Mucosa of gallbladder (tissue), 1 donor: ENCODE data around the gene LEPR. TPM values are rescaled to one million over a fixed set of nuclear protein-coding genes. Genes with fewer than 3 reads are reported as not detected.
"Not testable (repeated sequence)": the region's sequence is repeated elsewhere in the genome, so short reads cannot be mapped to it uniquely, and the experiment has no call there.

Experiments
- DNase-seq: peaks from one replicate; pipeline ENCODE4 v3.0.0-alpha.2; 2020; ENCODE audit warnings: low spot score
- total RNA-seq: library from RNA; stranded (reverse); gene quantifications from one replicate; pipeline ENCODE4 v1.2.1, GENCODE V29; 2021
- donor health status: DM: no; HTN: no; CAD: no.

Gene LEPR
- total RNA-seq: 13.1 TPM

DNA sequence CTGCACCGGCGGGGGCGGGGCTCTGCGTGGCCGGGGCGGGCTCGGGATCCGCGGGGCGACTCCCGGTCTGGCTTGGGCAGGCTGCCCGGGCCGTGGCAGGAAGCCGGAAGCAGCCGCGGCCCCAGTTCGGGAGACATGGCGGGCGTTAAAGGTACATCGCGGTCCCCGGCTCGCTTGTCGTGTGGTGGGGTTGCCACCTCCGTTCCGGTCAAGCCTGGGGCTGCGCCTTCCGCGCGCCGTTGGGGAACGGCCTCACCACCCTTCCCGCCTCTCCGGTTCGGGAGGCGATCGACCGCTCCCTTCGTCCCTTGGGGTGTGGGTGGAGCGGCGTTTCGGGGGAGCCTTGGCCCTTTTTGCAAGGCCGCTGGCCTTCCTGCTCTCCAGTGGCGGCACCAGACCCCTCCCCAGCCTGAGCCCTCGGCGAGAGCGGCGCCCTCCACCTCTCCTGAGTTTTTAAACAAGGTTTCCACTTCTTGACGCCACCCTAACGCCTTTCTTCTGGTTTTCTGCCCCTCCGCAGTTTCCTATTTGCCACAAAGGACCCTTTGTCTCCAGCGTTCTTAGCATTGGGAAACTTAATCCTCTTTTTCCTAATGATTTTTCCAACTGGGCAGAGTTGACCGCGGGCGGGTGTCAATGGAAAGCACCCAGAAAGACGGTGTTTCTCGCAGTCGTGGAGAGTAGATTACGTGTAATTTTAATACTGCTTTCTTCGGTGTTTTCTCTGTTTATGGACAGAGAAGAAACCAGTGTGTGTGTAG is at the start of gene LEPR, which contains the start of gene LEPROT:
Gene LEPR (plus strand): TSS at position 79 of the 761 bp plus-strand sequence. CDS start 144,898 bp downstream, outside the sequence.
Gene LEPROT (plus strand): TSS at position 79 of the 761 bp plus-strand sequence. CDS start 57 bp downstream, at position 136.
- DNase-seq: no peak

DNA sequence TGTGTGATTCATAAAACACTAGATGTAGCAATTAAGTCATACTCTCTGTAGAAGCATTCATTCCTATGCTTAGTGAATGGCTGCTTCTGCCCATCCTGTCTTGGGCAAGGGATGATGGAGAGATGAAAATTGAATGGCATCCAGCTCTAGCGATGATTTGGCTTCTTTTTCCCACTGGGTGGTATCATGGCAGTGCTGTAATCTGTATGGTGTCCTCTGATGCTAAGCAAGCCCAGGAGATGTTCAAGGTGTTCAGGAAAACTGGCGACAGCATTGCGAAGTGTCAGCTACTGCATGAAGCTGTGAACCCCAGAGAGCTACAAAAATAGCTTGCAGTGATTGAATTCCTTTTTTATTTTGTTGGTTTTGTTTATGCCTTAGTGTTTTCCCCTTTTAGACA is 48.9 kb upstream of the LEPR start:
- no peak for DNase-seq

- no peak for DNase-seq
These were observed 47.9 kb upstream of the LEPR start for GRCh38 chr1:65372557-65372956.

DNA sequence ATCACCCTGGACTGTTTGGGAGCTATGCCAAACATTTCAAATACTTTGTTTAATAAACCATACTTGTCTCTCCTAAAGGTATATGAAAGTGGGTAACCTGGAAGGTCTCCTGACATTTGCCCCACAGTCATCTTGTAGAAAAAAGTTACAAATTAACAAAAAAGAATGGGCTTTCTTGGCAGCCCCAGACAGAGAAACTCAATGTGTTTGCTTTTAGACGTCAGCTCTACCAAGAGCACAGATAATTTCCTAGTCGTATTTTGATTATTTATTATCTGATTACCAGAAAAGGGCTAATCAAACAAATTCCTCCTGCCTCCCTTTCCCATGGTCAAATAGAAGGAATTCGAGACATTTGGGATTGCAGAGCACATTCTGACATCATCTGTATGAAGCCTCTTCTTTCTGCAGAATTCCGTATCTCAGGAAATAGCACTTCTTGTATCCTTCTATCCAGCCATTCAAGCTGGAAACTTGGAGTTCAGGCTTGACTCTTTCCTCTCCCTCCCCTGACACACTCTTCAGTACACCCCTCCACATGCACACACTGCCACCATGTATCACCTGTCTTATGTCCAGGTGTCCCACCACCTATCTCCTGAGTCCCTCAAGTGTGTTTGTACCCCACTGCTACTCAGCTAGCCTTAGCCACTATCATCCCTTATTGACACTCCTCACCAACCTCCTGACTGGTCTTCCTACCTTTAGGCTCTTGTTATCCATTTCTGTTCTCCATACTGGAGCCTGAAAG is 42.8 kb upstream of the LEPR start:
- no peak for DNase-seq

- no peak for DNase-seq
These were observed 42.1 kb upstream of the LEPR start for GRCh38 chr1:65378247-65378946.

- DNase-seq: not testable (repeated sequence)
These were observed 36.0 kb upstream of the LEPR start for GRCh38 chr1:65384426-65384825.

GRCh38 chr1:65386439-65386838 is 34.0 kb upstream of the LEPR start:
- no peak for DNase-seq

DNA sequence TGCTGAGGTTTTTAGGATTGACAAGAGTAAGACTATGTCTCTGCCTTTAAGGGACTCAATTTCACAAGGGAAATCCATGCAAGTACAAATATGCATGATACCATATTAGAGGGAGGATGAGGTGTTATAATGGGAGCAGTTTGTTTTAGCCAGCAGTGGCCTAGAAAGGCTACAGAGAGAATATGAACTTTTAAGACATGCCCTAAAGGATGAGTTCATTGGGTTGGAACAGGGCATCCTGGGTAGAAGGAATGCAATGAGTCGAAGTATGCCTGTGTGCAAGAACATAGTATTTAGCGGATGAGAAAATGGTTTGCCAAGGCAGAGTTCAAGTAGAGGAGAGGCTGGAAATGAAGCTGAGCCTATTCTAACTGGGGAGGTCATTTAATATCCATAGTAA is 32.6 kb upstream of the LEPR start:
- no peak for DNase-seq

GRCh38 chr1:65388908-65389695 is 31.4 kb upstream of the LEPR start:
- no peak for DNase-seq

DNA sequence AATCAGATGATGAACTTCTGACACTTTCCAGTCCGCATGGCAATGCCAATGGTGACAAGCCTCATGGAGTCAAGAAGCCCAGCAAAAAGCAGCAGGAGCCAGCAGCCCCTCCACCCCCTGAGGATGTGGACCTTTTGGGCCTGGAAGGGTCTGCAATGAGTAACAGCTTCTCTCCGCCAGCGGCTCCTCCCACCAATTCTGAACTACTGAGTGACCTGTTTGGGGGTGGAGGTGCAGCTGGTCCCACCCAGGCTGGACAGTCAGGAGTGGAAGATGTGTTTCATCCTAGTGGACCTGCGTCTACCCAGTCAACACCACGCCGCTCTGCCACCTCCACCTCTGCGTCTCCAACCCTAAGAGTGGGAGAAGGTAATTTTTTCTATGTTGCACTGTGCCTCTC is 28.0 kb upstream of the LEPR start:
- DNase-seq: no peak

DNA sequence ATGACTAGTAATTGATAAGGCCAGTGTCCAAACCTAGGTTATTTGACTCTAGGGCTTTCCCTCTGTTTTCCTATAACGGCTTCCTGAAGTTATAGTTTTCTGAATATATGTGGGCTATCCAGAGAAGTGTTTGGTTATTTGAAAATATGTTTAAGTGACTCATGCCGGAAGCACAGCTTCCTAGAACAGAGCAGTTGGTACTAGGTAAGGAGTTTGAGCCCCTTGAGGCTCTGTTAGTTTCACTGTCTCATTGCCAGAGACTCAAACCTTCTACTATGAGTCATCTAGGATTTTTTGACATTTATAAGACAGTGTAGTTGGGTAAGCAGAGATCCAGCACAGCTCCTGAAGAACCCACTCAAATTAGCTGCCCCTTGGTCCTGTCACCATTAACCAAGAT is 27.1 kb upstream of the LEPR start:
- no peak for DNase-seq

- DNase-seq: no peak
These were observed 26.5 kb upstream of the LEPR start for GRCh38 chr1:65393928-65394327.

DNA sequence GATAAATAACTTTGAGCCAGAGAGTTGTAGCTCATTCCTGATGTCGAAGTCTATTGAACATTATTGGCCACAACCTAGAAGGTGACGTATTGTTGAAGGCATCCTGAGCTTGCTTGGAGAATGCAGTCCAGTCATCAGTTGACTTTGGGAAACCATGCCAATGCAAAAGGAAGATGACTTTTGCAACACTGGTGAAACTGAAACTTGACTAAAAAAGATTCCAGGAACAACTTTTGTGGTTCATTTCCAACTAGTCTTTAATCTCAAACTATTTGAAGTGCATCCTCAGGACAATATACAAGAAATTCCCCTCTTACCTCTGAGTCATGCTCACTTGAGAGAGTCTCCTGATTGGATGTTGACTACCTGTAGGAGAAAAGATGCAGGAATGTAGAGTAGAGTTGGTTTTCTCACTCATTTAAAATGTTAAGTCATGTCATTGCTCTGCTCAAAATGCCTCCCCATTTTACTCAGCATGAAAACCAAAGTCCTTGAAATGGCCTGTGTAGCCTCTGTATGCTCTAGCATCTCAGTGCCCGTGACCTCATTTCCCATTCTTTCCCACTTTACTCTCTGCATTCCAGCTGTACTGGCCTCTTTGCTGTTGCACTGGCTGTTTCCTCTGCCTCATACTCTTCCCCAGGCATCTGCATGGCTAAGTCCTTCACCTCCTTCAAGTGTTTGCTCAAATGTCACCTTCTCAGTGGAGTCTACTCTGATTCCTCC is 24.4 kb upstream of the LEPR start:
- no peak for DNase-seq

- no peak for DNase-seq
These were observed 22.4 kb upstream of the LEPR start for GRCh38 chr1:65398083-65398482.

DNA sequence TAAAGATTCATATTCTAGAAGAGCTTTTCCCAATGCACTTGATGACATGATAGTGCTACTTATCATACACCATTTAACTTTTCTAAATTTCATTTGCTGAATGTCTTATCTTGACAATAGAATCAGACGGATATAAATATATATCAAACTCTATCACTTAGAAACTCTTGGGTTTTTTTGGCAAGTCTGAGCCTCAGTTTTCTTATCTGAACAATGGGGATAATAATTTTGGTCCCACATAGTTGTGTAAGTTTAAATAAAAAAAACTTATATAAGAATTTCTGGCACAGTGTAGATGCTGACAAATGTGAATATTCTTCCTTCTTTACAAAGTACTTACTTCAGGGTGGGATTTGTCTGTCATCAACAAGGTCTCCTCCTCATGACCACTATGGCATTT is 21.5 kb upstream of the LEPR start:
- no peak for DNase-seq

GRCh38 chr1:65401612-65402011 is 18.9 kb upstream of the LEPR start:
- no peak for DNase-seq

GRCh38 chr1:65404941-65405340 is 15.5 kb upstream of the LEPR start:
- no peak for DNase-seq

- DNase-seq: no peak
These were observed 12.6 kb upstream of the LEPR start for GRCh38 chr1:65407877-65408276.

GRCh38 chr1:65409314-65409713 is 11.2 kb upstream of the LEPR start:
- no peak for DNase-seq

DNA sequence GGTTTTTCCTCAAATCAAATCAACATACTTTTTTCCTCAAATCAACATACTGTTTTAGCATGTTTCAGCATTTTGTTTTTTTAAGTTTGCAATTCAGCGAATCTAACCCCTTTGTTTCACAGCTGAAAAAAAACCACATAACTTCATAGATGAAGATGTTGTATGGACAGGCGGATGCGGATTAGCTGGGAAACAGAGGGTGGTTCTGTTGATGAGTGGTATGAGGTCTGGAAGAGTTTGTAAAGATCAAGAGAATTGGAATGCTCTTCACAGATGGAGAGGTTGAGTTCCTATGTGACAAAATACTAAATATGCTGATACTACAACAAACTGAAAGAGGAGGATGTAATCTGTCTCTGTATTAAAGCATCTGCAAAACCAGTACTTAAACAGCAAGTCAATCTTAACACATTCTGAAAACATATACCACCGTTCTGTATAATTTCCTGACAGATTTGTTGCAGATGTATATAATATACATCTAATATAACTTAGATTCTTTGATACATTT is 10.6 kb upstream of the LEPR start:
- no peak for DNase-seq
